ENCODE results near the gene DAP3. TPM values are rescaled to one million over a fixed set of nuclear protein-coding genes. Genes with fewer than 3 reads are reported as not detected.
"Not testable (repeated sequence)": the region's sequence is repeated elsewhere in the genome, so short reads cannot be mapped to it uniquely, and the experiment has no call there.

Gene DAP3
- total RNA-seq, 2 donors from 2014 or later, result 139 to 151 TPM

- no peaks in the 10 kb centered on the region for H3K4me1 ChIP-seq (replicated peaks)
- no peaks in the 10 kb centered on the region for H3K9me3 ChIP-seq
- WGBS, result 95% methylated on average over 8 of the region's 8 CpGs
- H3K36me3 ChIP-seq, result no peaks in the 10 kb centered on the region
- intact Hi-C loops (cut with DNase I), result no loop called here
- H3K27ac ChIP-seq, result no peak overlapping the region
- H3K4me3 ChIP-seq, result no peak overlapping the region
- H3K27me3 ChIP-seq (replicated peaks; ENCODE audit: insufficient read depth), result no peaks in the 10 kb centered on the region
- TF ChIP-seq POLR2AphosphoS5 (IDR thresholded peaks at IDR 0.05) (no peak), POLR2A (IDR thresholded peaks at IDR 0.05) (no peak), CTCF (IDR thresholded peaks at IDR 0.05) (no peak)
- DNase-seq (ENCODE audit: low spot score), result no peak
These were observed 52.1 kb downstream of the DAP3 start for GRCh38 chr1:155740995-155741394.

GRCh38 chr1:155741908-155742307, 53.0 kb downstream of the DAP3 start:
- WGBS, result 94% methylated on average over 10 of the region's 10 CpGs
- Histone ChIP-seq H3K9me3 (no peaks in the 10 kb centered on the region), H3K4me3 (no peak overlapping the region), H3K27me3 (replicated peaks; ENCODE audit: insufficient read depth) (no peaks in the 10 kb centered on the region), H3K27ac (no peak overlapping the region), H3K36me3 (no peaks in the 10 kb centered on the region), H3K4me1 (replicated peaks) (no peaks in the 10 kb centered on the region)
- no peak for DNase-seq (ENCODE audit: low spot score)
- intact Hi-C loops (cut with DNase I), result no loop called here
- TF ChIP-seq CTCF (IDR thresholded peaks at IDR 0.05) (no peak), POLR2A (IDR thresholded peaks at IDR 0.05) (no peak), POLR2AphosphoS5 (IDR thresholded peaks at IDR 0.05) (no peak)

GRCh38 chr1:155744711-155745283, 55.9 kb downstream of the DAP3 start:
- Histone ChIP-seq H3K27me3 (replicated peaks; ENCODE audit: insufficient read depth) (no peaks in the 10 kb centered on the region), H3K4me1 (replicated peaks) (no peaks in the 10 kb centered on the region), H3K4me3 (peak overlapping the region; percentile 52 to 56), H3K9me3 (no peaks in the 10 kb centered on the region), H3K36me3 (no peaks in the 10 kb centered on the region), H3K27ac (peak overlapping the region; percentile 72 to 78)
- intact Hi-C loops (cut with DNase I), result no loop called here
- WGBS, result 72% methylated on average over 9 of the region's 9 CpGs
- no peak for TF ChIP-seq CTCF (IDR thresholded peaks at IDR 0.05)
- no peak for TF ChIP-seq POLR2A (IDR thresholded peaks at IDR 0.05)
- TF ChIP-seq POLR2AphosphoS5 (IDR thresholded peaks at IDR 0.05), result no peak
- DNase-seq (ENCODE audit: low spot score), result no peak

GRCh38 chr1:155745284-155746228, 56.7 kb downstream of the DAP3 start:
- H3K9me3 ChIP-seq; intact Hi-C loops (cut with DNase I); H3K4me1 ChIP-seq (replicated peaks); H3K27me3 ChIP-seq (replicated peaks; ENCODE audit: insufficient read depth); H3K36me3 ChIP-seq: not testable (repeated sequence)
- under 1% methylated on average over 42 of the region's 77 CpGs for WGBS
- Histone ChIP-seq H3K27ac (peak overlapping the region; percentile 72 to 78), H3K4me3 (peak overlapping the region; percentile 52 to 56)
- TF ChIP-seq POLR2AphosphoS5 (IDR thresholded peaks at IDR 0.05) (peak; percentile 95), POLR2A (IDR thresholded peaks at IDR 0.05) (peak; percentile 57), CTCF (IDR thresholded peaks at IDR 0.05) (peak in 1 of 4 experiments; percentile 9)
- DNase-seq (ENCODE audit: low spot score), result peak; percentile 95

GRCh38 chr1:155747586-155747985, 58.7 kb downstream of the DAP3 start:
- H3K4me3 ChIP-seq; DNase-seq (ENCODE audit: low spot score); H3K4me1 ChIP-seq (replicated peaks); H3K9me3 ChIP-seq; H3K27ac ChIP-seq; H3K27me3 ChIP-seq (replicated peaks; ENCODE audit: insufficient read depth); intact Hi-C loops (cut with DNase I); H3K36me3 ChIP-seq: not testable (repeated sequence)
- WGBS, result 87% methylated on average over 12 of the region's 12 CpGs

- H3K4me3 ChIP-seq; intact Hi-C loops (cut with DNase I); H3K9me3 ChIP-seq; DNase-seq (ENCODE audit: low spot score); H3K4me1 ChIP-seq (replicated peaks); H3K36me3 ChIP-seq; H3K27ac ChIP-seq; H3K27me3 ChIP-seq (replicated peaks; ENCODE audit: insufficient read depth): not testable (repeated sequence)
- 84% methylated on average over 5 of the region's 5 CpGs for WGBS
These were observed 59.2 kb downstream of the DAP3 start for GRCh38 chr1:155748141-155748540.

- 100% methylated on average over 3 of the region's 3 CpGs for WGBS
- not testable (repeated sequence) for H3K36me3 ChIP-seq
These were observed 70.1 kb downstream of the DAP3 start for GRCh38 chr1:155759017-155759416.

More at GRCh38 chr1:155759017-155759416, 70.1 kb downstream of the DAP3 start:
- H3K27me3 ChIP-seq (replicated peaks; ENCODE audit: insufficient read depth); H3K4me1 ChIP-seq (replicated peaks); H3K27ac ChIP-seq; H3K9me3 ChIP-seq; H3K4me3 ChIP-seq; DNase-seq (ENCODE audit: low spot score): not testable (repeated sequence)
- intact Hi-C loops (cut with DNase I), result loop anchor here (10.0 kb wide), 1 partner anchor 156 kb away; the partner anchor contains the start of gene RIT1

All from prostate gland (tissue), 2 donors.